HEK293T (cell line): ENCODE results near the gene RMDN3.

ENCODE experiments used
- BHLHE40 ChIP-seq: fragments of 450-650 bp; IDR thresholded peaks from 2 replicates; pipeline ENCODE4 v1.6.1; 2016; ENCODE audit warnings: mild to moderate bottlenecking, moderate library complexity, borderline replicate concordance
- ELF4 ChIP-seq: fragments of 450-650 bp; IDR thresholded peaks from 2 replicates; pipeline ENCODE4 v1.6.1; 2017; ENCODE audit warnings: antibody characterized with exemption
- FOXM1 ChIP-seq: fragments of 450-650 bp; IDR thresholded peaks from 2 replicates; pipeline ENCODE4 v1.6.1; 2017; ENCODE audit warnings: mild to moderate bottlenecking, borderline replicate concordance
- NFRKB ChIP-seq: fragments of 450-650 bp; IDR thresholded peaks from 2 replicates; pipeline ENCODE4 v1.6.1; 2016; ENCODE audit warnings: mild to moderate bottlenecking, moderate library complexity
- SP1 ChIP-seq: fragments of 450-650 bp; IDR thresholded peaks from 2 replicates; pipeline ENCODE4 v1.6.1; 2017
- SUZ12 ChIP-seq: fragments of 450-650 bp; IDR thresholded peaks from 2 replicates; pipeline ENCODE4 v1.6.1; 2016; ENCODE audit warnings: mild to moderate bottlenecking

DNA sequence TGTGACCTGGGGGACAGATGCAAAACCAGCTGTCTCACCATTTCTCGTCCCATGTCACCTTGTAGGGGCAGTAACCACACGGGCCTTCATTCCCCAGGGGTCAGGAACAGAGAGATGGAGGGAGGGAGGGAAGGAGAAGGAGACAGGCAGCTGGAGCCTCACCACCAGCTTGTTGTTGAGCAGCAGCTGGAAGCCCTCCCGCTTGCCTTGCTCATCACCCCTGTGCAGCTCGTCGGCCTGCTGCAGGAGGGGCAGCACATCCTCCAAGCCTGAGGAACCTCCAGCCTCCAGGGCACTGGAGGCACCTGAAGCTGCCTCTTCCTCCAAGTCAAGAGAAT, 10.3 kb downstream of the RMDN3 start:
- TF ChIP-seq NFRKB (no peak), FOXM1 (no peak), BHLHE40 (no peak), ELF4 (no peak), SUZ12 (no peak), SP1 (no peak)
